IPS DF 6.9 (cell line): ENCODE results near the gene DENND5B.
"Not testable (repeated sequence)": the region's sequence is repeated elsewhere in the genome, so short reads cannot be mapped to it uniquely, and the experiment has no call there.

Experiments used
- DNase-seq: peaks from one replicate; pipeline ENCODE4 v3.0.0-alpha.2; 2013; ENCODE audit warnings: low read depth, low spot score
- H3K27ac ChIP-seq: one replicate; pipeline ENCODE4 v1.5.1; 2013; ENCODE audit warnings: low read length, control low read depth
- H3K27me3 ChIP-seq: 2 replicates; pipeline ENCODE4 v1.6.1; 2013; ENCODE audit warnings: mild to moderate bottlenecking, low read length; ENCODE audit not compliant: control insufficient read depth, insufficient read depth
- H3K36me3 ChIP-seq: 2 replicates; pipeline ENCODE4 v1.6.1; 2013; ENCODE audit warnings: low read length; ENCODE audit not compliant: control insufficient read depth, insufficient read depth
- H3K4me1 ChIP-seq: 2 replicates; pipeline ENCODE4 v1.6.1; 2013; ENCODE audit warnings: low read length; ENCODE audit not compliant: control insufficient read depth, insufficient read depth
- H3K4me3 ChIP-seq: 2 replicates; pipeline ENCODE4 v1.5.1; 2013; ENCODE audit warnings: mild to moderate bottlenecking, low read length
- H3K9me3 ChIP-seq: 2 replicates; pipeline ENCODE4 v1.6.1; 2013; ENCODE audit warnings: low read length, inconsistent platforms; ENCODE audit not compliant: control insufficient read depth, insufficient read depth
- WGBS: extraction: QIAGEN DNeasy Blood & Tissue Kit; methylation state at CpG from one replicate; pipeline ENCODE4 v1.1.7; 2013; ENCODE audit warnings: mixed read lengths, missing lambda C conversion rate; ENCODE audit not compliant: insufficient read length, insufficient coverage; 5-methylcytosine and 5-hydroxymethylcytosine counted together

DENND5B gene

GRCh38 chr12:31508436-31509150 lies 82.3 kb downstream of the DENND5B start:
- H3K4me1 ChIP-seq: peaks cover 2% of the 10 kb centered on the region; the same call in 1 of the 2 replicates
- DNase-seq: no peak
- no peaks in the 10 kb centered on the region for H3K9me3 ChIP-seq
- H3K4me3 ChIP-seq: no peak overlapping the region
- no peak overlapping the region for H3K27ac ChIP-seq
- no peaks in the 10 kb centered on the region for H3K36me3 ChIP-seq
- no CpG with 5 or more reads among the region's 4 CpGs for WGBS
- no peaks in the 10 kb centered on the region for H3K27me3 ChIP-seq

- no peak for DNase-seq
- Histone ChIP-seq H3K27ac (no peak overlapping the region), H3K9me3 (no peaks in the 10 kb centered on the region), H3K27me3 (no peaks in the 10 kb centered on the region), H3K4me1 (peaks cover 2% of the 10 kb centered on the region; the same call in 1 of the 2 replicates), H3K36me3 (no peaks in the 10 kb centered on the region), H3K4me3 (no peak overlapping the region)
- no CpG with 5 or more reads among the region's 1 CpG for WGBS
Measured at GRCh38 chr12:31507966-31508365, 83.0 kb downstream of the DENND5B start.

- no peak overlapping the region for H3K27ac ChIP-seq
- DNase-seq: peak; percentile 74
- no peak overlapping the region for H3K4me3 ChIP-seq
- WGBS: no CpG with 5 or more reads among the region's 9 CpGs
- H3K4me1 ChIP-seq: peaks cover 2% of the 10 kb centered on the region; the same call in 1 of the 2 replicates
- H3K27me3 ChIP-seq: no peaks in the 10 kb centered on the region
- no peaks in the 10 kb centered on the region for H3K9me3 ChIP-seq
- H3K36me3 ChIP-seq: no peaks in the 10 kb centered on the region
Measured at GRCh38 chr12:31506515-31507306, 84.2 kb downstream of the DENND5B start.

DNA sequence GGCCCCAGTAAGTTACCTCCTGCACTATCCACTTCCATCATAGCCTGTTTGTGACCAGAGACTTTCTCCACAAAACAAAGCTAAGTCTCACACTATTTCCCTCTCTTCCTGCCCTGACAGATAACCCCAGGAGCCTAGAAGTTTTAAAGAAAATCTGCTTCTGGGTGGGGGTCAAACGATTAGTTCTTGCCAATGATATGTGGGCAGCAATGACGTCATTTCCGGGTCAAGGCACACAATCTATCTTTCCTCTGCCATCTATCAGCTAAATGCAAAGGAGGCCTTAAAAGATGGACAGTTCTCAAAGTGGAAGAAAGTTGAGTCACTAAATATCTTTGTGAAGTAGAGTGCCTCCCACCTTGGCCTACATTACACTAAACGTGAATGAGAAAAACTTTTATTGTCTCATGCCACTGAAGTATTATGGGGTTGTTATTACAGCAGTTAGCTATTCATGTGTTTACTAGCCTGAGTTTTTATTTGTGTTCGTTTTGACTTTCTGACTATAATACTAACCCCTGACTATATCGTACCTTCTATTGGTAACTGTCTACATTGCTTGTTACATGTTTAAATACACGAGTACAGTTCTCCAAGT lies 86.2 kb downstream of the DENND5B start:
- peaks cover 1% of the 10 kb centered on the region; the same call in 1 of the 2 replicates for H3K4me1 ChIP-seq
- H3K27ac ChIP-seq: no peak overlapping the region
- H3K27me3 ChIP-seq: no peaks in the 10 kb centered on the region
- H3K9me3 ChIP-seq: no peaks in the 10 kb centered on the region
- DNase-seq: no peak
- H3K36me3 ChIP-seq: no peaks in the 10 kb centered on the region
- H3K4me3 ChIP-seq: no peak overlapping the region
- WGBS: no CpG with 5 or more reads among the region's 7 CpGs

DNA sequence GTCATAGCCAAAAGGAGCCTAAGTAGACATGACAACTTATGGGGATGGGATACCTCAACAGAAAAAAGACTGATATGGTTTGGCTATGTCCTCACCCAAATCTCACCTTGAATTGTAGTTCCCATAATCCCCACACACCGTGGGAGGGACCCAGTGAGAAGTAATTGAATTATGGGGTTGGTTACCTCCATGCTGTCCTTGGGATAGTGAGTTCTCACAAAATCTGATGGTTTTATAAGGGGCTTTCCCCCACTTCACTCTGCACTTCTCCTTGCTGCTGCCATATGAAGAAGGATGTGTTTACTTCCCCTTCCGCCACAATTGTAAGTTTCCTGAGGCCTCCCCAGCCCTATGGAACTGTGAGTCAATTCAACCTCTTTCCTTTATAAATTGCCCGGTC lies 89.9 kb downstream of the DENND5B start:
- not testable (repeated sequence) for H3K36me3 ChIP-seq, H3K9me3 ChIP-seq, H3K4me3 ChIP-seq, H3K27ac ChIP-seq, H3K4me1 ChIP-seq, H3K27me3 ChIP-seq, DNase-seq
- WGBS: no CpG with 5 or more reads among the region's 3 CpGs

DNA sequence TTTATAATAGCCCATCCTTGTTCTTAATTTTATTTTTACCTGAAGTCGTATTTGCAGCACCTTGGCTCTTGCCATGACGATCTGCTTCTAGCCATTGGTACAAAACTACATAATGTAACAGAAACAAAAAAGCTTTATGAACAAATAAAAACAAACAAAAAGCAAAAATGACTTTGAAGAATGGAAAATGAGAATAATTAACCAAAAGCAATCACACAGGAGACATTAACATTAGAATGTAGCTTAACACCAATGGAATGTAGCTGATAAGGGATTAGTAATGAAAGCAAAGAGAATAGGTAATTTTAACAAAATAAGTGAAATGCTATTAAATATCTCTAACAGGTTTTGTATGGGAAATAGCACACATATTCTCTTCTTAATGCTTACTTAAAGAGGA lies 91.4 kb downstream of the DENND5B start:
- no CpG with 5 or more reads among the region's 2 CpGs for WGBS
- H3K4me1 ChIP-seq: no peaks in the 10 kb centered on the region
- no peaks in the 10 kb centered on the region for H3K36me3 ChIP-seq
- no peaks in the 10 kb centered on the region for H3K9me3 ChIP-seq
- no peak overlapping the region for H3K27ac ChIP-seq
- no peak for DNase-seq
- no peaks in the 10 kb centered on the region for H3K27me3 ChIP-seq
- H3K4me3 ChIP-seq: no peak overlapping the region

- Histone ChIP-seq H3K36me3 (no peaks in the 10 kb centered on the region), H3K27me3 (no peaks in the 10 kb centered on the region), H3K4me1 (no peaks in the 10 kb centered on the region), H3K9me3 (no peaks in the 10 kb centered on the region), H3K27ac (no peak overlapping the region), H3K4me3 (no peak overlapping the region)
- DNase-seq: no peak
- WGBS: no CpG with 5 or more reads among the region's 4 CpGs
Measured at GRCh38 chr12:31498424-31498823, 92.5 kb downstream of the DENND5B start.

- DNase-seq: no peak
- H3K4me1 ChIP-seq: no peaks in the 10 kb centered on the region
- no peaks in the 10 kb centered on the region for H3K9me3 ChIP-seq
- H3K27me3 ChIP-seq: no peaks in the 10 kb centered on the region
- no peaks in the 10 kb centered on the region for H3K36me3 ChIP-seq
- H3K4me3 ChIP-seq: no peak overlapping the region
- no peak overlapping the region for H3K27ac ChIP-seq
Measured at GRCh38 chr12:31496257-31496656, 94.7 kb downstream of the DENND5B start.

DNA sequence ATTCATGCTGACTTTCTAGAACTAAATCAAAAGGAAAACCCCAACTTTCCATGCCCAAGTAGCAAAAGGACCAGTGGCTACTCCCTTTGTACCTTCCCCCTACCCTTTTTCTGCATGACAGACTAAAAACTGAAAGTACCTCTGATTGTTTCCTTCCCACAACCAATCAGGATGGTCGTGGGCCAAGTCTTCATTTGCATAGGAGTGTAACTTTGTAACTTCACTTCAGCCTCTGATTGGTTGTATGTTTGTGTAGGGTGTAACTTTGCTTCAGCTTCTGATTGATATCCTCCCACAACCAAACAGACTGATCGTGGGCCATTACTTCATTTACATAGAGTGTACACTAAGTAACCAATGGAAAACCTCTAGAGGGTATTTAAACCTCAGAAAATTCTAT lies 96.5 kb downstream of the DENND5B start:
- WGBS: no CpG with 5 or more reads among the region's 2 CpGs
- Histone ChIP-seq H3K4me3 (no peak overlapping the region), H3K36me3 (no peaks in the 10 kb centered on the region), H3K4me1 (no peaks in the 10 kb centered on the region), H3K9me3 (no peaks in the 10 kb centered on the region), H3K27ac (no peak overlapping the region), H3K27me3 (no peaks in the 10 kb centered on the region)
- no peak for DNase-seq

DNA sequence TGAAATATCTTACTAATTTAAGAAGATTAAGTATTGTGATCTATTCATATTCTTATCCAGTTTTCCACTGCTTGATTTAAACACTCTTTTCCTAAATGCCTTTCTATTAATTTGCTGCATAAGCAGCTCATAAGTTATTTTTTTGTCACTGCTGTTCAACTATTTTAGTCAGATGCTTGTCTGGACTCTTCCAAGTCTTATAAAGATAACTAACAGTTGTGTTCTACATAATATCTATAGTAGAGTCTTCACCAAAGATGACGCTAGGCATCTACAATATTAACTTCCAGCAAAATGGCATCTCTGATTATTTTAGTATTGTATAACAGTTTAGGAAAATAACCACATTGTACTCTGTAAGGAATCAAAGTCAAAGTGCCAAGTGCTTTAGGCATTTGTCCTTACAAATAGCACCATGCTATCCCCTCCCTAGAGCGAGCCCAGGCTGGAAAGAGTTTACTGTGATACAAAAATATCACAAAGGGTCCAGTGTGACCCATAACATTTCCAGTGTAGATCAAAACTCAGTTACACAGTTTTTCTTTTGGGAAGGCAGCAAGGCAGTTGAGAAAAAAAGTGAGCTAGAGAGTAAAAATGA lies 98.2 kb downstream of the DENND5B start:
- no peaks in the 10 kb centered on the region for H3K36me3 ChIP-seq
- no CpG with 5 or more reads among the region's 2 CpGs for WGBS
- H3K9me3 ChIP-seq: no peaks in the 10 kb centered on the region
- DNase-seq: no peak
- no peaks in the 10 kb centered on the region for H3K4me1 ChIP-seq
- H3K27me3 ChIP-seq: no peaks in the 10 kb centered on the region
- no peak overlapping the region for H3K4me3 ChIP-seq
- no peak overlapping the region for H3K27ac ChIP-seq
